Stimulated activated CD4-positive, alpha-beta T cell treated with anti-CD3 and anti-CD28 coated beads, Interleukin-4, amount 100 ng/mL, for 48 hours (primary cell): ENCODE data around the gene UNC5B.

Experiments
- DNase-seq, 2 donors: peaks; one replicate each; pipeline ENCODE4 v3.0.0-alpha.2; 2020; ENCODE audit warnings: low read depth in 2 of 2

Gene UNC5B

GRCh38 chr10:71300555-71301370, 88.4 kb downstream of the UNC5B start:
- DNase-seq: no peak

- no peak for DNase-seq
These were observed 89.1 kb downstream of the UNC5B start for GRCh38 chr10:71301371-71301916.

GRCh38 chr10:71302451-71302850, 90.1 kb downstream of the UNC5B start:
- DNase-seq: no peak

GRCh38 chr10:71302874-71303568, 90.7 kb downstream of the UNC5B start:
- DNase-seq: no peak

GRCh38 chr10:71303569-71303907, 91.2 kb downstream of the UNC5B start:
- no peak for DNase-seq

- no peak for DNase-seq
These were observed 92.5 kb downstream of the UNC5B start for GRCh38 chr10:71304914-71305313.

GRCh38 chr10:71306979-71307378, 94.6 kb downstream of the UNC5B start:
- no peak for DNase-seq

GRCh38 chr10:71307469-71308085, 95.2 kb downstream of the UNC5B start:
- no peak for DNase-seq

GRCh38 chr10:71308244-71308643, 95.9 kb downstream of the UNC5B start:
- no peak for DNase-seq

- no peak for DNase-seq
These were observed 96.6 kb downstream of the UNC5B start for GRCh38 chr10:71308985-71309384.

- DNase-seq: no peak
These were observed 97.5 kb downstream of the UNC5B start for GRCh38 chr10:71309919-71310318.

- no peak for DNase-seq
These were observed 99.8 kb downstream of the UNC5B start for GRCh38 chr10:71312220-71312619.

GRCh38 chr10:71312811-71313789, 100.7 kb downstream of the UNC5B start:
- DNase-seq: no peak

- peak; percentile 21 to 28 for DNase-seq
These were observed 101.8 kb downstream of the UNC5B start for GRCh38 chr10:71314028-71314693.

- no peak for DNase-seq
These were observed 102.4 kb downstream of the UNC5B start for GRCh38 chr10:71314694-71315225.

- DNase-seq: no peak
These were observed 103.9 kb downstream of the UNC5B start for GRCh38 chr10:71316056-71316785.

- no peak for DNase-seq
These were observed 104.4 kb downstream of the UNC5B start for GRCh38 chr10:71316786-71317160.

GRCh38 chr10:71317739-71318138, 105.4 kb downstream of the UNC5B start:
- no peak for DNase-seq

- peak; percentile 77 to 84 for DNase-seq
These were observed 106.9 kb downstream of the UNC5B start, which contains the start of gene SLC29A3 for GRCh38 chr10:71319042-71319799. Gene SLC29A3 (plus strand): TSS chr10:71319259. CDS start chr10:71319310, 51 bp downstream.
